Liver (tissue), 9 donors: ENCODE measurements around the gene KIF11. TPM values are rescaled to one million over a fixed set of nuclear protein-coding genes. Genes with fewer than 3 reads are reported as not detected.

ENCODE experiments used
- DNase-seq: peaks from one replicate; pipeline ENCODE4 v3.0.0-alpha.2; 2017; ENCODE audit warnings: low spot score
- H3K27ac ChIP-seq, 2 donors: one replicate each; pipeline ENCODE4 v1.7.0; 2013; ENCODE audit warnings: inconsistent platforms in 2 of 2, low read length in 2 of 2, control low read depth in 1 of 2, low read depth in 1 of 2, mild to moderate bottlenecking in 1 of 2
- H3K27me3 ChIP-seq, 4 donors: one replicate each; pipeline versions ENCODE4 v1.6.1 to v1.7.0; 2013; ENCODE audit warnings: low read length in 3 of 4, inconsistent platforms in 1 of 4, mild to moderate bottlenecking in 1 of 4, moderate library complexity in 1 of 4; ENCODE audit not compliant: control insufficient read depth in 4 of 4, insufficient read depth in 4 of 4
- H3K36me3 ChIP-seq, 4 donors: one replicate each; pipeline versions ENCODE4 v1.6.1 to v1.7.0; 2013; ENCODE audit warnings: low read length in 3 of 4, mild to moderate bottlenecking in 3 of 4, low read depth in 1 of 4, moderate library complexity in 1 of 4; ENCODE audit not compliant: control insufficient read depth in 4 of 4, insufficient read depth in 3 of 4
- H3K4me1 ChIP-seq, 4 donors: one replicate each; pipeline versions ENCODE4 v1.6.1 to v1.7.0; 2013; ENCODE audit warnings: low read length in 3 of 4, mild to moderate bottlenecking in 3 of 4, moderate library complexity in 1 of 4; ENCODE audit not compliant: control insufficient read depth in 4 of 4, insufficient read depth in 4 of 4
- H3K4me3 ChIP-seq, 3 donors: one replicate each; pipeline versions ENCODE4 v1.6.1 to v1.7.0; 2013; ENCODE audit warnings: low read length in 3 of 3, control low read depth in 1 of 3, low read depth in 1 of 3, mild to moderate bottlenecking in 1 of 3
- H3K9ac ChIP-seq, 2 donors: one replicate each; pipeline ENCODE4 v1.7.0; 2013; ENCODE audit warnings: low read length in 2 of 2, mild to moderate bottlenecking in 2 of 2, moderate library complexity in 2 of 2, control low read depth in 1 of 2, low read depth in 1 of 2
- H3K9me3 ChIP-seq, 4 donors: one replicate each; pipeline versions ENCODE4 v1.6.1 to v1.7.0; 2013; ENCODE audit warnings: low read length in 3 of 4; ENCODE audit not compliant: control insufficient read depth in 4 of 4
- EGR1 ChIP-seq, 2 donors: IDR thresholded peaks; 2 replicates each; pipeline ENCODE4 v1.6.1; 2016 to 2018; ENCODE audit warnings: antibody characterized with exemption in 2 of 2, low read depth in 2 of 2
- FOXA1 ChIP-seq: IDR thresholded peaks from 2 replicates; pipeline ENCODE4 v1.6.1; 2016; ENCODE audit warnings: antibody characterized with exemption
- FOXA2 ChIP-seq: IDR thresholded peaks from 2 replicates; pipeline ENCODE4 v1.6.1; 2016; ENCODE audit warnings: antibody characterized with exemption
- GABPA ChIP-seq, 2 donors: IDR thresholded peaks in 1 of 2; conservative IDR thresholded peaks in 1 of 2; 2 replicates each; pipeline ENCODE4 v1.6.1; 2016; ENCODE audit warnings: antibody characterized with exemption in 2 of 2, mild to moderate bottlenecking in 1 of 2, moderate library complexity in 1 of 2
- HNF4A ChIP-seq, 2 donors: conservative IDR thresholded peaks; 2 replicates each; pipeline ENCODE4 v1.6.1; 2016; ENCODE audit warnings: antibody characterized with exemption in 2 of 2, mild to moderate bottlenecking in 2 of 2
- JUND ChIP-seq, 2 donors: IDR thresholded peaks; 2 replicates each; pipeline ENCODE4 v1.6.1; 2016; ENCODE audit warnings: antibody characterized with exemption in 2 of 2
- NR2F2 ChIP-seq: IDR thresholded peaks from 2 replicates; pipeline ENCODE4 v1.6.1; 2016; ENCODE audit warnings: antibody characterized with exemption
- RAD21 ChIP-seq, 2 donors: IDR thresholded peaks; 2 replicates each; pipeline ENCODE4 v1.6.1; 2016; ENCODE audit warnings: antibody characterized with exemption in 2 of 2, mild to moderate bottlenecking in 2 of 2
- RXRA ChIP-seq, 2 donors: IDR thresholded peaks; 2 replicates each; pipeline ENCODE4 v1.6.1; 2017 to 2018; ENCODE audit warnings: antibody characterized with exemption in 2 of 2, mild to moderate bottlenecking in 1 of 2
- SP1 ChIP-seq: IDR thresholded peaks from 2 replicates; pipeline ENCODE4 v1.6.1; 2018; ENCODE audit warnings: antibody characterized with exemption, mild to moderate bottlenecking
- TAF1 ChIP-seq: conservative IDR thresholded peaks from 2 replicates; pipeline ENCODE4 v1.6.1; 2016; ENCODE audit warnings: antibody characterized with exemption, mild to moderate bottlenecking
- WGBS: extraction: QIAGEN DNeasy Blood & Tissue Kit; methylation state at CpG from one replicate; pipeline ENCODE4 v1.1.7; 2013; 5-methylcytosine and 5-hydroxymethylcytosine counted together
- polyA plus RNA-seq, 2 donors: library from polyadenylated mRNA; stranded (reverse) in 1 of 2; unstranded in 1 of 2; fragments of 200-250 nt in 1 of 2; fragments of >200 nt in 1 of 2; fragmentation: Nextera tagmentation in 1 of 2; extraction: Ambion mirVana in 1 of 2; gene quantifications; one replicate each; pipeline versions ENCODE4 v1.2.1 to v1.2.3, GENCODE V29; 2013 to 2015
- total RNA-seq, 2 donors: library from RNA; depleted of rRNA; stranded (reverse); fragments of >200 nt; gene quantifications; one replicate each; pipeline ENCODE4 v1.2.3, GENCODE V29; 2014
- TF ChIP-seq, protein P1 (sequence below): IDR thresholded peaks from 2 replicates; pipeline ENCODE4 v1.6.1; 2016; ENCODE audit warnings: antibody characterized with exemption
- TF ChIP-seq, protein P2 (sequence below): IDR thresholded peaks from 2 replicates; pipeline ENCODE4 v1.6.1; 2016; ENCODE audit warnings: antibody characterized with exemption
- TF ChIP-seq, protein P3 (sequence below): IDR thresholded peaks from 2 replicates; pipeline ENCODE4 v1.6.1; 2016; ENCODE audit warnings: antibody characterized with exemption, mild to moderate bottlenecking
- TF ChIP-seq, protein P4 (sequence below): fragments of 150-350 bp; IDR thresholded peaks from 2 replicates; pipeline ENCODE4 v1.5.1; 2017; ENCODE audit warnings: improper control_type of control experiment, low read depth, low read length; ENCODE audit not compliant: missing input control
- TF ChIP-seq, protein P5 (sequence below): IDR thresholded peaks from 2 replicates; pipeline ENCODE4 v1.6.1; 2016; ENCODE audit warnings: antibody characterized with exemption
- donor health status: healthy.
- donor health status: healthy.
- donor health status: healthy.
- donor health status: healthy.
- donor health status: healthy.

KIF11 gene
- total and polyA plus RNA-seq, 4 donors, result 0.25 to 29.2 (median 0.58) TPM

DNA sequence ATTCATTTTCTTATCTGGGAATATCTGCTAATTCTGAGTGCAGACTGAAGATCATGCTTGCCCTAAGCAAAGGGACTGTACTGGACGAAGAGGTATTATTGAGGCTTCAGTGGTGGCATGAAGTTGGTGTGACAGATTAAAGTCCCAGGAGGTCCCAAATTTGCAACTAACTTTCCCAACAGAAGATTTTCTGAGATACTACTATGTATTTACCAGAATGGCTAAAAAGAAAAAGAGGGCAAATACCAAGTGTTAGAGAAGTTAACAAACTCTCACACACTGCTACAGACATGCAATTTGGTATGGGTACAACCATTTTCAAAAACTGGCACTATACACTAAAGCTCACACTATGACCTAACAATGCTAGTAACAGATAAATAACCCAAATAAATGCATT, 47.4 kb upstream of the KIF11 start:
- WGBS, result 93% methylated on average over 1 of the region's 1 CpG
- Histone ChIP-seq H3K9ac (no peak overlapping the region), H3K4me1 (no peaks in the 10 kb centered on the region), H3K4me3 (no peak overlapping the region), H3K27me3 (no peaks in the 10 kb centered on the region), H3K27ac (no peak overlapping the region), H3K36me3 (peaks cover 0 to 3% (median 1%) of the 10 kb centered on the region in 4 donors), H3K9me3 (no peaks in the 10 kb centered on the region)
- no peak for DNase-seq
- TF ChIP-seq EGR1 (IDR thresholded peaks at IDR 0.05; ENCODE audit: low read depth in 2 of 2) (no peak), FOXA2 (no peak), NR2F2 (no peak), TAF1 (no peak), JUND (IDR thresholded peaks at IDR 0.05) (no peak), HNF4A (conservative IDR thresholded peaks at IDR 0.05) (no peak), GABPA (IDR thresholded peaks at IDR 0.05 in 1 of 2, conservative IDR thresholded peaks at IDR 0.05 in 1 of 2) (no peak)
- TF ChIP-seq, protein P1, sequence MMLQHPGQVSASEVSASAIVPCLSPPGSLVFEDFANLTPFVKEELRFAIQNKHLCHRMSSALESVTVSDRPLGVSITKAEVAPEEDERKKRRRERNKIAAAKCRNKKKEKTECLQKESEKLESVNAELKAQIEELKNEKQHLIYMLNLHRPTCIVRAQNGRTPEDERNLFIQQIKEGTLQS, result no peak
- TF ChIP-seq, protein P2, sequence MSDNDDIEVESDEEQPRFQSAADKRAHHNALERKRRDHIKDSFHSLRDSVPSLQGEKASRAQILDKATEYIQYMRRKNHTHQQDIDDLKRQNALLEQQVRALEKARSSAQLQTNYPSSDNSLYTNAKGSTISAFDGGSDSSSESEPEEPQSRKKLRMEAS, result no peak
- TF ChIP-seq, protein P3, sequence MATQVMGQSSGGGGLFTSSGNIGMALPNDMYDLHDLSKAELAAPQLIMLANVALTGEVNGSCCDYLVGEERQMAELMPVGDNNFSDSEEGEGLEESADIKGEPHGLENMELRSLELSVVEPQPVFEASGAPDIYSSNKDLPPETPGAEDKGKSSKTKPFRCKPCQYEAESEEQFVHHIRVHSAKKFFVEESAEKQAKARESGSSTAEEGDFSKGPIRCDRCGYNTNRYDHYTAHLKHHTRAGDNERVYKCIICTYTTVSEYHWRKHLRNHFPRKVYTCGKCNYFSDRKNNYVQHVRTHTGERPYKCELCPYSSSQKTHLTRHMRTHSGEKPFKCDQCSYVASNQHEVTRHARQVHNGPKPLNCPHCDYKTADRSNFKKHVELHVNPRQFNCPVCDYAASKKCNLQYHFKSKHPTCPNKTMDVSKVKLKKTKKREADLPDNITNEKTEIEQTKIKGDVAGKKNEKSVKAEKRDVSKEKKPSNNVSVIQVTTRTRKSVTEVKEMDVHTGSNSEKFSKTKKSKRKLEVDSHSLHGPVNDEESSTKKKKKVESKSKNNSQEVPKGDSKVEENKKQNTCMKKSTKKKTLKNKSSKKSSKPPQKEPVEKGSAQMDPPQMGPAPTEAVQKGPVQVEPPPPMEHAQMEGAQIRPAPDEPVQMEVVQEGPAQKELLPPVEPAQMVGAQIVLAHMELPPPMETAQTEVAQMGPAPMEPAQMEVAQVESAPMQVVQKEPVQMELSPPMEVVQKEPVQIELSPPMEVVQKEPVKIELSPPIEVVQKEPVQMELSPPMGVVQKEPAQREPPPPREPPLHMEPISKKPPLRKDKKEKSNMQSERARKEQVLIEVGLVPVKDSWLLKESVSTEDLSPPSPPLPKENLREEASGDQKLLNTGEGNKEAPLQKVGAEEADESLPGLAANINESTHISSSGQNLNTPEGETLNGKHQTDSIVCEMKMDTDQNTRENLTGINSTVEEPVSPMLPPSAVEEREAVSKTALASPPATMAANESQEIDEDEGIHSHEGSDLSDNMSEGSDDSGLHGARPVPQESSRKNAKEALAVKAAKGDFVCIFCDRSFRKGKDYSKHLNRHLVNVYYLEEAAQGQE, result no peak
- TF ChIP-seq, protein P4, sequence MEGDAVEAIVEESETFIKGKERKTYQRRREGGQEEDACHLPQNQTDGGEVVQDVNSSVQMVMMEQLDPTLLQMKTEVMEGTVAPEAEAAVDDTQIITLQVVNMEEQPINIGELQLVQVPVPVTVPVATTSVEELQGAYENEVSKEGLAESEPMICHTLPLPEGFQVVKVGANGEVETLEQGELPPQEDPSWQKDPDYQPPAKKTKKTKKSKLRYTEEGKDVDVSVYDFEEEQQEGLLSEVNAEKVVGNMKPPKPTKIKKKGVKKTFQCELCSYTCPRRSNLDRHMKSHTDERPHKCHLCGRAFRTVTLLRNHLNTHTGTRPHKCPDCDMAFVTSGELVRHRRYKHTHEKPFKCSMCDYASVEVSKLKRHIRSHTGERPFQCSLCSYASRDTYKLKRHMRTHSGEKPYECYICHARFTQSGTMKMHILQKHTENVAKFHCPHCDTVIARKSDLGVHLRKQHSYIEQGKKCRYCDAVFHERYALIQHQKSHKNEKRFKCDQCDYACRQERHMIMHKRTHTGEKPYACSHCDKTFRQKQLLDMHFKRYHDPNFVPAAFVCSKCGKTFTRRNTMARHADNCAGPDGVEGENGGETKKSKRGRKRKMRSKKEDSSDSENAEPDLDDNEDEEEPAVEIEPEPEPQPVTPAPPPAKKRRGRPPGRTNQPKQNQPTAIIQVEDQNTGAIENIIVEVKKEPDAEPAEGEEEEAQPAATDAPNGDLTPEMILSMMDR, result no peak

DNA sequence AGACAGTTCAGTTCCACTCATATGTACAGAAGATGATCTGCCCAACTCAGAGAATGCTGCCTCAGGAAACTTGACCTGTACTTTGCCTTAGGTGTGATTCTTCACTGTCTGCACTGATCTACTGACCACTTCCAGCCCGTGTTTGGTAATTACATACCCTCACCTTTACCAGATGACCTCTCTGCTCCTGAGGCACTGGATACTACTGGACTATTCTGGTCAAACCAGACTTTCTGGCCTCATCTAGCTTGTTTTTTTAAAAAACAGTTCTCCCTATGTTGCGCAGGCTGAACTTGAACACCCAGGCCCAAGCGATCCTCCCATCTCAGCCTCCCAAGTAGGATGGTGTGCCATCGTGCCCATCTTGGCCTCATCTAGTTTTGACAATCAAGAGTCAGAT, 45.3 kb upstream of the KIF11 start:
- Histone ChIP-seq H3K4me1 (no peaks in the 10 kb centered on the region), H3K9me3 (no peaks in the 10 kb centered on the region), H3K9ac (no peak overlapping the region), H3K36me3 (peaks cover 0 to 3% (median 1%) of the 10 kb centered on the region in 4 donors), H3K27ac (no peak overlapping the region), H3K27me3 (no peaks in the 10 kb centered on the region), H3K4me3 (no peak overlapping the region)
- 91% methylated on average over 4 of the region's 4 CpGs for WGBS
- DNase-seq, result no peak
- no peak for TF ChIP-seq FOXA1
- no peak for TF ChIP-seq RAD21 (IDR thresholded peaks at IDR 0.05)
- TF ChIP-seq EGR1 (IDR thresholded peaks at IDR 0.05; ENCODE audit: low read depth in 2 of 2), result no peak
- no peak for TF ChIP-seq HNF4A (conservative IDR thresholded peaks at IDR 0.05)
- TF ChIP-seq, protein P5, sequence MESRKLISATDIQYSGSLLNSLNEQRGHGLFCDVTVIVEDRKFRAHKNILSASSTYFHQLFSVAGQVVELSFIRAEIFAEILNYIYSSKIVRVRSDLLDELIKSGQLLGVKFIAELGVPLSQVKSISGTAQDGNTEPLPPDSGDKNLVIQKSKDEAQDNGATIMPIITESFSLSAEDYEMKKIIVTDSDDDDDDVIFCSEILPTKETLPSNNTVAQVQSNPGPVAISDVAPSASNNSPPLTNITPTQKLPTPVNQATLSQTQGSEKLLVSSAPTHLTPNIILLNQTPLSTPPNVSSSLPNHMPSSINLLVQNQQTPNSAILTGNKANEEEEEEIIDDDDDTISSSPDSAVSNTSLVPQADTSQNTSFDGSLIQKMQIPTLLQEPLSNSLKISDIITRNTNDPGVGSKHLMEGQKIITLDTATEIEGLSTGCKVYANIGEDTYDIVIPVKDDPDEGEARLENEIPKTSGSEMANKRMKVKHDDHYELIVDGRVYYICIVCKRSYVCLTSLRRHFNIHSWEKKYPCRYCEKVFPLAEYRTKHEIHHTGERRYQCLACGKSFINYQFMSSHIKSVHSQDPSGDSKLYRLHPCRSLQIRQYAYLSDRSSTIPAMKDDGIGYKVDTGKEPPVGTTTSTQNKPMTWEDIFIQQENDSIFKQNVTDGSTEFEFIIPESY, result no peak
- TF ChIP-seq, protein P3, result no peak
- TF ChIP-seq RXRA (IDR thresholded peaks at IDR 0.05), result no peak
- TF ChIP-seq NR2F2, result no peak
- no peak for TF ChIP-seq SP1
- TF ChIP-seq GABPA (IDR thresholded peaks at IDR 0.05 in 1 of 2, conservative IDR thresholded peaks at IDR 0.05 in 1 of 2), result no peak
- TF ChIP-seq, protein P2, result no peak
- TF ChIP-seq TAF1, result no peak
